ENCODE measurements around the gene SMIM1.

- no peak for TF ChIP-seq CTCF (conservative IDR thresholded peaks at IDR 0.05; ENCODE audit: low read depth, low read length)
- TF ChIP-seq MAFK (IDR thresholded peaks at IDR 0.05; ENCODE audit: low read depth, low read length), result no peak
- TF ChIP-seq BHLHE40 (IDR thresholded peaks at IDR 0.05; ENCODE audit: low read depth, low read length), result no peak
- no peak for TF ChIP-seq SMC3 (IDR thresholded peaks at IDR 0.05; ENCODE audit: low read depth, low read length)
- TF ChIP-seq FOS (IDR thresholded peaks at IDR 0.05; ENCODE audit: low read depth, low read length), result no peak
- TF ChIP-seq MAZ (IDR thresholded peaks at IDR 0.05; ENCODE audit: borderline replicate concordance, low read depth, low read length), result no peak
- no peak for TF ChIP-seq POLR2A (IDR thresholded peaks at IDR 0.05; ENCODE audit: low read depth, low read length)
- no peak for TF ChIP-seq RAD21 (IDR thresholded peaks at IDR 0.05; ENCODE audit: low read length)
- no peak for TF ChIP-seq ELK1 (IDR thresholded peaks at IDR 0.05; ENCODE audit: borderline replicate concordance, low read depth, low read length)
- TF ChIP-seq CHD1 (IDR thresholded peaks at IDR 0.05; ENCODE audit: low read depth, low read length), result no peak
- TF ChIP-seq USF2 (IDR thresholded peaks at IDR 0.05; ENCODE audit: low read depth, low read length), result no peak
- no peak for TF ChIP-seq MXI1 (IDR thresholded peaks at IDR 0.05; ENCODE audit: borderline replicate concordance, low read depth, low read length)
- no peak for TF ChIP-seq RFX5 (IDR thresholded peaks at IDR 0.05; ENCODE audit: low read depth, low read length)
- TF ChIP-seq CEBPB (IDR thresholded peaks at IDR 0.05; ENCODE audit: low read depth, low read length), result no peak
These were observed 41.5 kb downstream of the SMIM1 start for GRCh38 chr1:3814065-3814464.
